Loucy (cell line): Measurements from ENCODE around the gene ATG7.

ENCODE experiments used
- EZH2phosphoT487 ChIP-seq: fragments of 200-600 bp; IDR thresholded peaks from 2 replicates; pipeline ENCODE4 v1.6.1; 2018; ENCODE audit warnings: antibody characterized with exemption, mild to moderate bottlenecking, moderate library complexity, borderline replicate concordance
- TF ChIP-seq, protein P1 (sequence below): fragments of 200-600 bp; sonication (generic); conservative IDR thresholded peaks from 2 replicates; pipeline ENCODE4 v1.5.1; 2014; ENCODE audit warnings: mild to moderate bottlenecking, antibody characterized with exemption, low read length

GRCh38 chr3:11370191-11370590 lies 98.0 kb downstream of the ATG7 start:
- TF ChIP-seq, protein P1, sequence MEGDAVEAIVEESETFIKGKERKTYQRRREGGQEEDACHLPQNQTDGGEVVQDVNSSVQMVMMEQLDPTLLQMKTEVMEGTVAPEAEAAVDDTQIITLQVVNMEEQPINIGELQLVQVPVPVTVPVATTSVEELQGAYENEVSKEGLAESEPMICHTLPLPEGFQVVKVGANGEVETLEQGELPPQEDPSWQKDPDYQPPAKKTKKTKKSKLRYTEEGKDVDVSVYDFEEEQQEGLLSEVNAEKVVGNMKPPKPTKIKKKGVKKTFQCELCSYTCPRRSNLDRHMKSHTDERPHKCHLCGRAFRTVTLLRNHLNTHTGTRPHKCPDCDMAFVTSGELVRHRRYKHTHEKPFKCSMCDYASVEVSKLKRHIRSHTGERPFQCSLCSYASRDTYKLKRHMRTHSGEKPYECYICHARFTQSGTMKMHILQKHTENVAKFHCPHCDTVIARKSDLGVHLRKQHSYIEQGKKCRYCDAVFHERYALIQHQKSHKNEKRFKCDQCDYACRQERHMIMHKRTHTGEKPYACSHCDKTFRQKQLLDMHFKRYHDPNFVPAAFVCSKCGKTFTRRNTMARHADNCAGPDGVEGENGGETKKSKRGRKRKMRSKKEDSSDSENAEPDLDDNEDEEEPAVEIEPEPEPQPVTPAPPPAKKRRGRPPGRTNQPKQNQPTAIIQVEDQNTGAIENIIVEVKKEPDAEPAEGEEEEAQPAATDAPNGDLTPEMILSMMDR, result no peak
- TF ChIP-seq EZH2phosphoT487, result no peak
